HepG2 (cell line): Measurements from ENCODE around the gene SPNS3. TPM values are rescaled to one million over a fixed set of nuclear protein-coding genes. Genes with fewer than 3 reads are reported as not detected.

ENCODE experiments used
- ATAC-seq: fragments of 200-7000 bp; cut with Tn5 transposase; 3 replicates; pipeline ENCODE4 v1.9.1; 2020; ENCODE audit warnings: mild to moderate bottlenecking, moderate library complexity
- BruUV-seq: library from RNA; stranded (reverse); fragments of 400-500 nt; replicated peaks from 2 replicates; lab custom pipeline; 2021; lab: Mats Ljungman, UMichigan
- CTCF ChIA-PET: fragments of 300-600 bp; formaldehyde crosslinking; extraction: SDS; loops from one replicate; lab custom pipeline; 2021; ENCODE audit warnings: low total read pairs, inconsistent platforms, low intra/inter-chr PET ratio; lab: Yijun Ruan, JAX
- POLR2A ChIA-PET: fragments of 350-600 bp; sonication (Branson Sonifier 250); formaldehyde crosslinking; loops from one replicate; lab custom pipeline; 2020; ENCODE audit warnings: antibody characterized with exemption, inconsistent platforms; lab: Yijun Ruan, JAX
- DNase-seq: peaks from one replicate; pipeline ENCODE4 v3.0.0-alpha.2; 2015; ENCODE audit warnings: low spot score
- FAIRE-seq: peaks from 3 replicates; lab custom pipeline; 2011; peaks lifted over from hg19 to GRCh38; lab: Jason Lieb, UNC
- H2AFZ ChIP-seq: one replicate; pipeline ENCODE4 v1.6.1; 2011; ENCODE audit warnings: low read length, inconsistent platforms
- H3K27ac ChIP-seq: fragments of 300-600 bp; 3 replicates; pipeline ENCODE4 v1.8.0; 2011; ENCODE audit warnings: mixed run types, mild to moderate bottlenecking, mixed read lengths, low read length, inconsistent platforms; ENCODE audit not compliant: insufficient read depth; ENCODE audit errors: extremely low read length
- H3K27me3 ChIP-seq, 2 experiments: fragments of 200-600 bp in 1 of 2; 2 replicates in 1 of 2; 3 replicates in 1 of 2; pipeline versions ENCODE4 v1.6.0 to v1.8.0; 2011; ENCODE audit warnings: low read length in 2 of 2, mild to moderate bottlenecking in 2 of 2, moderate library complexity in 2 of 2, inconsistent platforms in 1 of 2; ENCODE audit not compliant: insufficient read depth in 2 of 2, control insufficient read depth in 1 of 2
- H3K36me3 ChIP-seq, 2 experiments: fragments of 200-600 bp in 1 of 2; replicated peaks in 1 of 2; 2 replicates in 1 of 2; 3 replicates in 1 of 2; pipeline versions ENCODE4 v1.5.1 to v1.8.0; 2011; ENCODE audit warnings: low read length in 2 of 2, inconsistent platforms in 1 of 2; ENCODE audit not compliant: insufficient read depth in 2 of 2, control insufficient read depth in 1 of 2
- H3K4me1 ChIP-seq: 2 replicates; pipeline ENCODE4 v1.5.1; 2012; ENCODE audit warnings: low read length, inconsistent platforms; ENCODE audit not compliant: insufficient read depth
- H3K4me2 ChIP-seq: 2 replicates; pipeline ENCODE4 v1.6.0; 2011; ENCODE audit warnings: low read depth, low read length, inconsistent platforms
- H3K4me3 ChIP-seq, 3 experiments: fragments of 200-600 bp in 1 of 3; sonication (generic), shearing (Covaris generic) in 1 of 3; replicated peaks in 1 of 3; 2 replicates each; pipeline ENCODE4 v1.5.1; 2011 to 2016; ENCODE audit warnings: low read length in 3 of 3, inconsistent platforms in 2 of 3, low read depth in 2 of 3, mild to moderate bottlenecking in 2 of 3, control low read depth in 1 of 3, mixed read lengths in 1 of 3; ENCODE audit not compliant: insufficient read depth in 1 of 3
- H3K79me2 ChIP-seq: one replicate; pipeline ENCODE4 v1.6.1; 2011; ENCODE audit warnings: low read length, inconsistent platforms; ENCODE audit not compliant: insufficient read depth
- H3K9ac ChIP-seq: 2 replicates; pipeline ENCODE4 v1.6.0; 2011; ENCODE audit warnings: mild to moderate bottlenecking, low read depth, low read length, inconsistent platforms; ENCODE audit not compliant: insufficient read depth
- H3K9me3 ChIP-seq: 2 replicates; pipeline ENCODE4 v1.5.1; 2012; ENCODE audit warnings: mild to moderate bottlenecking, low read length
- H4K20me1 ChIP-seq: 2 replicates; pipeline ENCODE4 v1.6.0; 2011; ENCODE audit warnings: inconsistent platforms, mild to moderate bottlenecking, low read length, moderate library complexity; ENCODE audit not compliant: insufficient read depth
- DR1 ChIP-seq: sonication (generic); formaldehyde crosslinking; IDR thresholded peaks from 2 replicates; pipeline ENCODE4 v1.8.0; 2021; ENCODE audit warnings: mild to moderate bottlenecking, missing genetic modification reagents, inconsistent platforms
- GLI4 ChIP-seq: sonication (generic); formaldehyde crosslinking; IDR thresholded peaks from 2 replicates; pipeline ENCODE4 v1.5.1; 2020; ENCODE audit warnings: missing genetic modification reagents, mild to moderate bottlenecking, moderate library complexity, borderline replicate concordance
- GMEB2 ChIP-seq: IDR thresholded peaks from 2 replicates; pipeline ENCODE4 v1.6.1; 2016; ENCODE audit warnings: missing biosample characterization, missing genetic modification reagents, low read depth
- HDAC1 ChIP-seq: sonication (generic); formaldehyde crosslinking; IDR thresholded peaks from 2 replicates; pipeline ENCODE4 v1.5.1; 2020; ENCODE audit warnings: mild to moderate bottlenecking, missing genetic modification reagents
- IRF1 ChIP-seq: sonication (generic); formaldehyde crosslinking; IDR thresholded peaks from 2 replicates; pipeline ENCODE4 v1.4.0; 2020; ENCODE audit warnings: low read depth, mild to moderate bottlenecking, missing genetic modification reagents
- MAZ ChIP-seq, 2 experiments: sonication (generic) in 1 of 2; formaldehyde crosslinking in 1 of 2; IDR thresholded peaks; 2 replicates each; pipeline versions ENCODE4 v1.5.0 to v1.6.1; 2012 to 2020; ENCODE audit warnings: low read depth in 2 of 2, mild to moderate bottlenecking in 2 of 2, borderline replicate concordance in 1 of 2, improper control_type of control experiment in 1 of 2, low read length in 1 of 2, missing genetic modification reagents in 1 of 2, moderate library complexity in 1 of 2
- NFYB ChIP-seq: sonication (generic); formaldehyde crosslinking; IDR thresholded peaks from 2 replicates; pipeline ENCODE4 v1.4.0; 2020; ENCODE audit warnings: missing genetic modification reagents
- POLR2AphosphoS2 ChIP-seq: IDR thresholded peaks from 2 replicates; pipeline ENCODE4 v1.6.1; 2011; ENCODE audit warnings: low read depth, low read length, improper control_type of control experiment
- RBM22 ChIP-seq: fragments of 200-400 bp; formaldehyde crosslinking; optimal IDR thresholded peaks from 2 replicates; pipeline ENCODE3; 2017; ENCODE audit warnings: mild to moderate bottlenecking, low read length, moderate library complexity
- SMAD1 ChIP-seq: sonication (generic); formaldehyde crosslinking; IDR thresholded peaks from 2 replicates; pipeline ENCODE4 v1.4.0; 2020; ENCODE audit warnings: missing genetic modification reagents, low read depth, mild to moderate bottlenecking, borderline replicate concordance
- SNAPC5 ChIP-seq: sonication (generic); formaldehyde crosslinking; IDR thresholded peaks from 2 replicates; pipeline ENCODE4 v1.8.1; 2023; ENCODE audit warnings: mild to moderate bottlenecking, missing genetic modification reagents, borderline replicate concordance
- ZHX2 ChIP-seq, 2 experiments: sonication (generic) in 1 of 2; formaldehyde crosslinking in 1 of 2; IDR thresholded peaks; 2 replicates each; pipeline versions ENCODE4 v1.6.1 to v1.9.0; 2014 to 2022; ENCODE audit warnings: antibody characterized with exemption in 1 of 2, borderline replicate concordance in 1 of 2, inconsistent platforms in 1 of 2, low read depth in 1 of 2, missing genetic modification reagents in 1 of 2
- ZNF136 ChIP-seq: sonication (generic); formaldehyde crosslinking; IDR thresholded peaks from 2 replicates; pipeline ENCODE4 v1.8.1; 2022; ENCODE audit warnings: low read depth, mild to moderate bottlenecking, moderate library complexity, missing genetic modification reagents
- ZNF709 ChIP-seq: sonication (generic); formaldehyde crosslinking; IDR thresholded peaks from 2 replicates; pipeline ENCODE4 v1.5.0; 2020; ENCODE audit warnings: mild to moderate bottlenecking, missing genetic modification reagents
- ZNF850 ChIP-seq: sonication (generic); formaldehyde crosslinking; conservative IDR thresholded peaks from 2 replicates; pipeline ENCODE4 v1.9.0; 2021; ENCODE audit warnings: mild to moderate bottlenecking, missing genetic modification reagents
- WGBS: methylation state at CpG from one replicate; pipeline ENCODE4 v1.1.6; 2017; ENCODE audit warnings: low lambda C conversion rate; 5-methylcytosine and 5-hydroxymethylcytosine counted together
- in situ Hi-C: cut with HindIII; loops from 2 replicates; pipeline ENCODE4 v1.10.0; 2017; ENCODE audit warnings: low pct_unique_long_range_greater_than_20kb; ENCODE audit not compliant: extremely low pct_ligation_motif_present
- intact Hi-C: fragments of 100-400 bp; cut with micrococcal nuclease; formaldehyde crosslinking; loops from one replicate; pipeline ENCODE4 v1.10.0; 2022; ENCODE audit not compliant: unreplicated experiment
- polyA plus RNA-seq, 8 experiments: library from polyadenylated mRNA; depleted of rRNA in 3 of 8; stranded (reverse) in 7 of 8; unstranded in 1 of 8; fragments of >200 nt; fragmentation: Illumina TruSeq in 4 of 8; extraction: Trizol in 4 of 8; gene quantifications; 2 replicates each; pipeline versions ENCODE4 v1.2.1 to v1.2.3, GENCODE V29; 2011 to 2016; ENCODE audit warnings: low read depth in 4 of 8, missing spikeins in 1 of 8, mixed read lengths in 1 of 8; ENCODE audit not compliant: insufficient read depth in 1 of 8
- total RNA-seq, 5 experiments: library from RNA; depleted of rRNA; stranded (reverse); fragments of >200 nt; fragmentation: Illumina TruSeq; extraction: Trizol; gene quantifications; 2 replicates each; pipeline ENCODE4 v1.2.3, GENCODE V29; 2016; ENCODE audit warnings: low read depth in 1 of 5

The SPNS3 gene
- total and polyA plus RNA-seq, 2 of the 13 experiments (the other 11 are each of a cell fraction or from before 2014, with no cell fraction given): not detected

GRCh38 chr17:4450710-4451316, 17.1 kb downstream of the SPNS3 start:
- in situ Hi-C loops: no loop called here
- intact Hi-C loops: no loop called here
- WGBS: 62% methylated on average over 14 of the region's 14 CpGs
- FAIRE-seq: no peak
- Histone ChIP-seq H2AFZ (no peak overlapping the region), H3K4me2 (no peak overlapping the region), H3K79me2 (no peaks in the 10 kb centered on the region), H3K9ac (no peak overlapping the region), H3K4me3 (no peak overlapping the region), H4K20me1 (no peaks in the 10 kb centered on the region), H3K9me3 (no peaks in the 10 kb centered on the region), H3K4me1 (peaks cover 54% of the 10 kb centered on the region), H3K27me3 (peaks cover 3 to 15% of the 10 kb centered on the region in 2 experiments; a peak in 3 of 5 replicates), H3K27ac (no peak overlapping the region), H3K36me3 (no peaks in the 10 kb centered on the region)
- DNase-seq: no peak
- BruUV-seq: no TSS peak
- ChIA-PET POLR2A (interaction anchor here (0.7 kb wide), 1 partner anchor 251 kb away, joined by 4 read pairs; no protein-coding TSS in a partner anchor), CTCF (no interaction called here)
- ATAC-seq: no peak
- TF ChIP-seq SNAPC5 (CRISPR knock-in tag) (no peak), GLI4 (CRISPR knock-in tag) (no peak), MAZ (IDR thresholded peaks at IDR 0.05; ENCODE audit: borderline replicate concordance, low read depth, low read length) (no peak), MAZ (CRISPR knock-in tag; IDR thresholded peaks at IDR 0.05; ENCODE audit: low read depth) (no peak), ZNF709 (no peak), IRF1 (no peak), NFYB (no peak), POLR2AphosphoS2 (no peak), ZNF850 (CRISPR knock-in tag) (no peak), ZHX2 (IDR thresholded peaks at IDR 0.05; ENCODE audit: low read depth) (no peak), ZHX2 (CRISPR knock-in tag; IDR thresholded peaks at IDR 0.05; ENCODE audit: borderline replicate concordance) (no peak), DR1 (no peak), ZNF136 (CRISPR knock-in tag) (no peak), GMEB2 (CRISPR knock-in tag) (no peak), RBM22 (no peak), HDAC1 (CRISPR knock-in tag) (no peak), SMAD1 (CRISPR knock-in tag) (no peak)
